ENCODE data around the gene CDC42SE1.

- TF ChIP-seq CTCF (IDR thresholded peaks at IDR 0.05; ENCODE audit: low read depth, low read length) = no peak
- TF ChIP-seq POLR2A (IDR thresholded peaks at IDR 0.05; ENCODE audit: extremely low read depth, insufficient read length) = no peak
- TF ChIP-seq MYC (IDR thresholded peaks at IDR 0.05; ENCODE audit: low read depth, low read length) = no peak
These were observed 49.1 kb downstream of the CDC42SE1 start for GRCh38 chr1:151010346-151010726.

All from NB4 (cell line).